K562 (cell line): ENCODE measurements around the gene WFIKKN2. TPM values are rescaled to one million over a fixed set of nuclear protein-coding genes. Genes with fewer than 3 reads are reported as not detected.

Experiments used
- ARID1B ChIP-seq: fragments of 450-650 bp; IDR thresholded peaks from 2 replicates; pipeline ENCODE4 v1.6.1; 2016; ENCODE audit warnings: antibody characterized with exemption, mild to moderate bottlenecking, inconsistent platforms
- BRD4 ChIP-seq: fragments of 200-600 bp; sonication (generic); IDR thresholded peaks from 2 replicates; pipeline ENCODE4 v1.6.1; 2017; ENCODE audit warnings: inconsistent platforms
- CBFA2T2 ChIP-seq: fragments of 450-650 bp; conservative IDR thresholded peaks from 2 replicates; pipeline ENCODE4 v1.6.1; 2017; ENCODE audit warnings: mild to moderate bottlenecking
- CBX8 ChIP-seq: fragments of 200-600 bp; sonication (generic); IDR thresholded peaks from 2 replicates; pipeline ENCODE4 v1.6.1; 2012; ENCODE audit warnings: borderline replicate concordance, mixed run types, low read depth, mild to moderate bottlenecking, moderate library complexity, mixed read lengths, low read length, control low read depth, inconsistent platforms; ENCODE audit not compliant: poor library complexity, severe bottlenecking; ENCODE audit errors: extremely low read depth
- ELF2 ChIP-seq: fragments of 250-450 bp; sonication (Bioruptor Pico); IDR thresholded peaks from 2 replicates; pipeline ENCODE4 v1.5.0; 2021; ENCODE audit warnings: mild to moderate bottlenecking
- FOXP1 ChIP-seq: sonication (generic); formaldehyde crosslinking; IDR thresholded peaks from 2 replicates; pipeline ENCODE4 v1.8.0; 2022; ENCODE audit warnings: mild to moderate bottlenecking, missing genetic modification reagents
- HOXB6 ChIP-seq: fragments of 250-450 bp; sonication (Bioruptor Pico); IDR thresholded peaks from 2 replicates; pipeline ENCODE4 v1.5.1; 2022; ENCODE audit warnings: mild to moderate bottlenecking, borderline replicate concordance
- KAT7 ChIP-seq: sonication (generic); formaldehyde crosslinking; IDR thresholded peaks from 2 replicates; pipeline ENCODE4 v1.8.0; 2022; ENCODE audit warnings: missing genetic modification reagents, mild to moderate bottlenecking, borderline replicate concordance
- MAX ChIP-seq: sonication (generic); formaldehyde crosslinking; IDR thresholded peaks from 2 replicates; pipeline ENCODE4 v1.9.0; 2022; ENCODE audit warnings: mild to moderate bottlenecking, missing genetic modification reagents
- NBN ChIP-seq: fragments of 450-650 bp; IDR thresholded peaks from 2 replicates; pipeline ENCODE4 v1.6.1; 2016; ENCODE audit warnings: low read depth, mild to moderate bottlenecking
- NR1H2 ChIP-seq: sonication (generic); formaldehyde crosslinking; IDR thresholded peaks from 2 replicates; pipeline ENCODE4 v1.4.0; 2020; ENCODE audit warnings: mild to moderate bottlenecking, missing genetic modification reagents
- ZBTB17 ChIP-seq: fragments of 450-650 bp; formaldehyde crosslinking; IDR thresholded peaks from 2 replicates; pipeline ENCODE4 v1.4.0; 2020; ENCODE audit warnings: mild to moderate bottlenecking
- ZBTB8A ChIP-seq: fragments of 450-650 bp; IDR thresholded peaks from 2 replicates; pipeline ENCODE4 v1.6.1; 2018; ENCODE audit warnings: mild to moderate bottlenecking, moderate library complexity; ENCODE audit not compliant: partially characterized antibody
- polyA plus RNA-seq, 8 experiments: library from polyadenylated mRNA; depleted of rRNA in 4 of 8; stranded (reverse) in 5 of 8; unstranded in 3 of 8; fragments of >200 nt; fragmentation: Nextera tagmentation in 2 of 8; fragmentation: Illumina TruSeq in 1 of 8; extraction: Ambion mirVana in 2 of 8; extraction: Trizol in 1 of 8; gene quantifications; 2 replicates each; pipeline versions ENCODE4 v1.2.1 to v1.2.3, GENCODE V29; 2011 to 2014; ENCODE audit warnings: inconsistent platforms in 1 of 8, missing spikeins in 1 of 8
- total RNA-seq, 7 experiments: library from RNA; depleted of rRNA in 6 of 7; stranded (reverse); fragments of >200 nt in 6 of 7; fragmentation: Illumina TruSeq in 2 of 7; extraction: Trizol in 2 of 7; gene quantifications; 2 replicates each; pipeline versions ENCODE4 v1.2.1 to v1.2.3, GENCODE V29; 2011 to 2021; ENCODE audit warnings: low replicate concordance in 1 of 7
- TF ChIP-seq, protein P1 (sequence below), 3 experiments: IDR thresholded peaks in 2 of 3; conservative IDR thresholded peaks in 1 of 3; 2 replicates each; pipeline ENCODE4 v1.5.1; 2011 to 2012; ENCODE audit warnings: low read length in 3 of 3, mild to moderate bottlenecking in 3 of 3, control low read depth in 2 of 3, improper control_type of control experiment in 1 of 3, inconsistent platforms in 1 of 3, low read depth in 1 of 3, mixed read lengths in 1 of 3, moderate library complexity in 1 of 3; ENCODE audit not compliant: insufficient read depth in 2 of 3
- TF ChIP-seq, protein P2 (sequence below): IDR thresholded peaks from 2 replicates; pipeline ENCODE4 v1.6.1; 2011; ENCODE audit warnings: borderline replicate concordance, low read depth, mild to moderate bottlenecking, moderate library complexity, low read length; ENCODE audit not compliant: insufficient read depth, poor library complexity, severe bottlenecking
- TF ChIP-seq, protein P3 (sequence below): sonication (generic); formaldehyde crosslinking; IDR thresholded peaks from 2 replicates; pipeline ENCODE4 v1.8.0; 2022; ENCODE audit warnings: mild to moderate bottlenecking, missing genetic modification reagents
- TF ChIP-seq, protein P4 (sequence below): sonication (generic); formaldehyde crosslinking; IDR thresholded peaks from 2 replicates; pipeline ENCODE4 v1.8.1; 2023; ENCODE audit warnings: missing genetic modification reagents, mild to moderate bottlenecking, borderline replicate concordance

Gene WFIKKN2
- total and polyA plus RNA-seq, 9 of the 15 experiments (the other 6 are each of a cell fraction or from before 2014, with no cell fraction given), result 0.07 TPM; not detected in 8

DNA sequence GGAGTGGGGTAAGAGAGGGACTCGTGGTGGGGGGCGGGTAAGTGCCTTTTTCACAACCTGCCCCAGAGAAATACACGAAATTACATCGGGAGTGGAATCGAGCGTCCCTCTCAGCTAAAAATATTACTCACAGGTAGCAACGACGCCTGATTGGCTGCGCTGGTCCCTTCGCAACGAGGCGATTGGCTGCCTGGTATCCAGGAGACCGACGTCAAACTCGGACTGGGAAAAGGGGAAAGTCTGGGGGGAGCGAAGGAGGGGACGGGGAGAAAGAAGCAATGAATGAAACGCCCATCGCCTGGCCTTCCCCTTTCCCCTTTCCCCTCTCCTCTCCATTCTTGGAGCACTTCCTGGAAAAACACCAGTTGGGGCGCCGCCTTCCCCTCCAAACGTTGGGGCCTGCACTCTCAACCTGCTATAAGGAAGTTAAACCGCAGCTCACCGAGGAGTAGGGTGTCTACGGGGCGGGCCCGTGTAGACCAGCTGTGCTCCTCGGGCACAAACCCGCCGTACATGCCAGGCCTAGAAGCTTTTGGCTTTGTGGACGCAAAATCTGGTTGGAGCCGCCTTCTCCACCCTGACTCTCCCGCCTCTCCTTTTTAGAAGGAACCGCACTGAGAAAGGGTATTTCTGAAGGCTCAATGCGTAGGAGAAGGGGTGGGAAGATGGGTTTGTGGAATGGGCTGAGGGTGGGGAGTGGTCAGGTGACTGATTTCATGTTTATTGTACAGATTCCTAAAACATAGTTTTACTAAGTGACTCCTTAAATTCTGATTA is 32.2 kb downstream of the WFIKKN2 start (continued):
- TF ChIP-seq ZBTB8A (no peak), CBX8 (no peak), MAX (no peak; the same call in 1 of the 2 replicates), ARID1B (0 out of 2 replicates have a peak, but pooled peaks have one; percentile 39), ZBTB17 (0 out of 2 replicates have a peak, but pooled peaks have one; percentile 15), BRD4 (no peak), FOXP1 (CRISPR knock-in tag) (no peak), KAT7 (CRISPR knock-in tag) (no peak), CBFA2T2 (no peak), HOXB6 (no peak), NR1H2 (peak; percentile 46; the same call in 1 of the 2 replicates), ELF2 (peak; percentile 85), NBN (no peak)
- TF ChIP-seq, protein P1, sequence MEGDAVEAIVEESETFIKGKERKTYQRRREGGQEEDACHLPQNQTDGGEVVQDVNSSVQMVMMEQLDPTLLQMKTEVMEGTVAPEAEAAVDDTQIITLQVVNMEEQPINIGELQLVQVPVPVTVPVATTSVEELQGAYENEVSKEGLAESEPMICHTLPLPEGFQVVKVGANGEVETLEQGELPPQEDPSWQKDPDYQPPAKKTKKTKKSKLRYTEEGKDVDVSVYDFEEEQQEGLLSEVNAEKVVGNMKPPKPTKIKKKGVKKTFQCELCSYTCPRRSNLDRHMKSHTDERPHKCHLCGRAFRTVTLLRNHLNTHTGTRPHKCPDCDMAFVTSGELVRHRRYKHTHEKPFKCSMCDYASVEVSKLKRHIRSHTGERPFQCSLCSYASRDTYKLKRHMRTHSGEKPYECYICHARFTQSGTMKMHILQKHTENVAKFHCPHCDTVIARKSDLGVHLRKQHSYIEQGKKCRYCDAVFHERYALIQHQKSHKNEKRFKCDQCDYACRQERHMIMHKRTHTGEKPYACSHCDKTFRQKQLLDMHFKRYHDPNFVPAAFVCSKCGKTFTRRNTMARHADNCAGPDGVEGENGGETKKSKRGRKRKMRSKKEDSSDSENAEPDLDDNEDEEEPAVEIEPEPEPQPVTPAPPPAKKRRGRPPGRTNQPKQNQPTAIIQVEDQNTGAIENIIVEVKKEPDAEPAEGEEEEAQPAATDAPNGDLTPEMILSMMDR (IDR thresholded peaks at IDR 0.05 in 2 of 3, conservative IDR thresholded peaks at IDR 0.05 in 1 of 3; ENCODE audit: insufficient read depth in 2 of 3, low read depth in 1 of 3, low read length in 3 of 3), result no peak
- TF ChIP-seq, protein P2, sequence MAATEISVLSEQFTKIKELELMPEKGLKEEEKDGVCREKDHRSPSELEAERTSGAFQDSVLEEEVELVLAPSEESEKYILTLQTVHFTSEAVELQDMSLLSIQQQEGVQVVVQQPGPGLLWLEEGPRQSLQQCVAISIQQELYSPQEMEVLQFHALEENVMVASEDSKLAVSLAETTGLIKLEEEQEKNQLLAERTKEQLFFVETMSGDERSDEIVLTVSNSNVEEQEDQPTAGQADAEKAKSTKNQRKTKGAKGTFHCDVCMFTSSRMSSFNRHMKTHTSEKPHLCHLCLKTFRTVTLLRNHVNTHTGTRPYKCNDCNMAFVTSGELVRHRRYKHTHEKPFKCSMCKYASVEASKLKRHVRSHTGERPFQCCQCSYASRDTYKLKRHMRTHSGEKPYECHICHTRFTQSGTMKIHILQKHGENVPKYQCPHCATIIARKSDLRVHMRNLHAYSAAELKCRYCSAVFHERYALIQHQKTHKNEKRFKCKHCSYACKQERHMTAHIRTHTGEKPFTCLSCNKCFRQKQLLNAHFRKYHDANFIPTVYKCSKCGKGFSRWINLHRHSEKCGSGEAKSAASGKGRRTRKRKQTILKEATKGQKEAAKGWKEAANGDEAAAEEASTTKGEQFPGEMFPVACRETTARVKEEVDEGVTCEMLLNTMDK, result no peak
- TF ChIP-seq, protein P3, sequence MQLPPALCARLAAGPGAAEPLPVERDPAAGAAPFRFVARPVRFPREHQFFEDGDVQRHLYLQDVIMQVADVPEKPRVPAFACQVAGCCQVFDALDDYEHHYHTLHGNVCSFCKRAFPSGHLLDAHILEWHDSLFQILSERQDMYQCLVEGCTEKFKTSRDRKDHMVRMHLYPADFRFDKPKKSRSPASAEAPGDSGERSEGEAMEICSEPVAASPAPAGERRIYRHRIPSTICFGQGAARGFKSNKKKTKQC, result 0 out of 2 replicates have a peak, but pooled peaks have one; percentile 45
- TF ChIP-seq, protein P4, sequence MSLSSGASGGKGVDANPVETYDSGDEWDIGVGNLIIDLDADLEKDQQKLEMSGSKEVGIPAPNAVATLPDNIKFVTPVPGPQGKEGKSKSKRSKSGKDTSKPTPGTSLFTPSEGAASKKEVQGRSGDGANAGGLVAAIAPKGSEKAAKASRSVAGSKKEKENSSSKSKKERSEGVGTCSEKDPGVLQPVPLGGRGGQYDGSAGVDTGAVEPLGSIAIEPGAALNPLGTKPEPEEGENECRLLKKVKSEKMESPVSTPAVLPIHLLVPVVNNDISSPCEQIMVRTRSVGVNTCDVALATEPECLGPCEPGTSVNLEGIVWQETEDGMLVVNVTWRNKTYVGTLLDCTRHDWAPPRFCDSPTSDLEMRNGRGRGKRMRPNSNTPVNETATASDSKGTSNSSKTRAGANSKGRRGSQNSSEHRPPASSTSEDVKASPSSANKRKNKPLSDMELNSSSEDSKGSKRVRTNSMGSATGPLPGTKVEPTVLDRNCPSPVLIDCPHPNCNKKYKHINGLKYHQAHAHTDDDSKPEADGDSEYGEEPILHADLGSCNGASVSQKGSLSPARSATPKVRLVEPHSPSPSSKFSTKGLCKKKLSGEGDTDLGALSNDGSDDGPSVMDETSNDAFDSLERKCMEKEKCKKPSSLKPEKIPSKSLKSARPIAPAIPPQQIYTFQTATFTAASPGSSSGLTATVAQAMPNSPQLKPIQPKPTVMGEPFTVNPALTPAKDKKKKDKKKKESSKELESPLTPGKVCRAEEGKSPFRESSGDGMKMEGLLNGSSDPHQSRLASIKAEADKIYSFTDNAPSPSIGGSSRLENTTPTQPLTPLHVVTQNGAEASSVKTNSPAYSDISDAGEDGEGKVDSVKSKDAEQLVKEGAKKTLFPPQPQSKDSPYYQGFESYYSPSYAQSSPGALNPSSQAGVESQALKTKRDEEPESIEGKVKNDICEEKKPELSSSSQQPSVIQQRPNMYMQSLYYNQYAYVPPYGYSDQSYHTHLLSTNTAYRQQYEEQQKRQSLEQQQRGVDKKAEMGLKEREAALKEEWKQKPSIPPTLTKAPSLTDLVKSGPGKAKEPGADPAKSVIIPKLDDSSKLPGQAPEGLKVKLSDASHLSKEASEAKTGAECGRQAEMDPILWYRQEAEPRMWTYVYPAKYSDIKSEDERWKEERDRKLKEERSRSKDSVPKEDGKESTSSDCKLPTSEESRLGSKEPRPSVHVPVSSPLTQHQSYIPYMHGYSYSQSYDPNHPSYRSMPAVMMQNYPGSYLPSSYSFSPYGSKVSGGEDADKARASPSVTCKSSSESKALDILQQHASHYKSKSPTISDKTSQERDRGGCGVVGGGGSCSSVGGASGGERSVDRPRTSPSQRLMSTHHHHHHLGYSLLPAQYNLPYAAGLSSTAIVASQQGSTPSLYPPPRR, result 0 out of 2 replicates have a peak, but pooled peaks have one; percentile 45
